HepG2 (cell line): ENCODE measurements around the gene SCRT2. TPM values are rescaled to one million over a fixed set of nuclear protein-coding genes. Genes with fewer than 3 reads are reported as not detected.

ENCODE experiments used
- ATAC-seq: fragments of 200-7000 bp; cut with Tn5 transposase; 3 replicates; pipeline ENCODE4 v1.9.1; 2020; ENCODE audit warnings: mild to moderate bottlenecking, moderate library complexity
- BruUV-seq: library from RNA; stranded (reverse); fragments of 400-500 nt; replicated peaks from 2 replicates; lab custom pipeline; 2021; lab: Mats Ljungman, UMichigan
- CTCF ChIA-PET: fragments of 300-600 bp; formaldehyde crosslinking; extraction: SDS; loops from one replicate; lab custom pipeline; 2021; ENCODE audit warnings: low total read pairs, inconsistent platforms, low intra/inter-chr PET ratio; lab: Yijun Ruan, JAX
- POLR2A ChIA-PET: fragments of 350-600 bp; sonication (Branson Sonifier 250); formaldehyde crosslinking; loops from one replicate; lab custom pipeline; 2020; ENCODE audit warnings: antibody characterized with exemption, inconsistent platforms; lab: Yijun Ruan, JAX
- DNase-seq: peaks from one replicate; pipeline ENCODE4 v3.0.0-alpha.2; 2015; ENCODE audit warnings: low spot score
- FAIRE-seq: peaks from 3 replicates; lab custom pipeline; 2011; peaks lifted over from hg19 to GRCh38; lab: Jason Lieb, UNC
- H2AFZ ChIP-seq: one replicate; pipeline ENCODE4 v1.6.1; 2011; ENCODE audit warnings: low read length, inconsistent platforms
- H3K27ac ChIP-seq: fragments of 300-600 bp; 3 replicates; pipeline ENCODE4 v1.8.0; 2011; ENCODE audit warnings: mixed run types, mild to moderate bottlenecking, mixed read lengths, low read length, inconsistent platforms; ENCODE audit not compliant: insufficient read depth; ENCODE audit errors: extremely low read length
- H3K27me3 ChIP-seq, 2 experiments: fragments of 200-600 bp in 1 of 2; 2 replicates in 1 of 2; 3 replicates in 1 of 2; pipeline versions ENCODE4 v1.6.0 to v1.8.0; 2011; ENCODE audit warnings: low read length in 2 of 2, mild to moderate bottlenecking in 2 of 2, moderate library complexity in 2 of 2, inconsistent platforms in 1 of 2; ENCODE audit not compliant: insufficient read depth in 2 of 2, control insufficient read depth in 1 of 2
- H3K36me3 ChIP-seq, 2 experiments: fragments of 200-600 bp in 1 of 2; replicated peaks in 1 of 2; 2 replicates in 1 of 2; 3 replicates in 1 of 2; pipeline versions ENCODE4 v1.5.1 to v1.8.0; 2011; ENCODE audit warnings: low read length in 2 of 2, inconsistent platforms in 1 of 2; ENCODE audit not compliant: insufficient read depth in 2 of 2, control insufficient read depth in 1 of 2
- H3K4me1 ChIP-seq: 2 replicates; pipeline ENCODE4 v1.5.1; 2012; ENCODE audit warnings: low read length, inconsistent platforms; ENCODE audit not compliant: insufficient read depth
- H3K4me2 ChIP-seq: 2 replicates; pipeline ENCODE4 v1.6.0; 2011; ENCODE audit warnings: low read depth, low read length, inconsistent platforms
- H3K4me3 ChIP-seq, 3 experiments: fragments of 200-600 bp in 1 of 3; sonication (generic), shearing (Covaris generic) in 1 of 3; replicated peaks in 1 of 3; 2 replicates each; pipeline ENCODE4 v1.5.1; 2011 to 2016; ENCODE audit warnings: low read length in 3 of 3, inconsistent platforms in 2 of 3, low read depth in 2 of 3, mild to moderate bottlenecking in 2 of 3, control low read depth in 1 of 3, mixed read lengths in 1 of 3; ENCODE audit not compliant: insufficient read depth in 1 of 3
- H3K79me2 ChIP-seq: one replicate; pipeline ENCODE4 v1.6.1; 2011; ENCODE audit warnings: low read length, inconsistent platforms; ENCODE audit not compliant: insufficient read depth
- H3K9ac ChIP-seq: 2 replicates; pipeline ENCODE4 v1.6.0; 2011; ENCODE audit warnings: mild to moderate bottlenecking, low read depth, low read length, inconsistent platforms; ENCODE audit not compliant: insufficient read depth
- H3K9me3 ChIP-seq: 2 replicates; pipeline ENCODE4 v1.5.1; 2012; ENCODE audit warnings: mild to moderate bottlenecking, low read length
- H4K20me1 ChIP-seq: 2 replicates; pipeline ENCODE4 v1.6.0; 2011; ENCODE audit warnings: inconsistent platforms, mild to moderate bottlenecking, low read length, moderate library complexity; ENCODE audit not compliant: insufficient read depth
- CREM ChIP-seq, 2 experiments: sonication (generic) in 1 of 2; formaldehyde crosslinking in 1 of 2; IDR thresholded peaks; 2 replicates each; pipeline versions ENCODE4 v1.4.0 to v1.6.1; 2016 to 2020; ENCODE audit warnings: antibody characterized with exemption in 1 of 2, mild to moderate bottlenecking in 1 of 2, missing genetic modification reagents in 1 of 2
- JUN ChIP-seq: sonication (generic); formaldehyde crosslinking; IDR thresholded peaks from 2 replicates; pipeline ENCODE4 v1.4.0; 2020; ENCODE audit warnings: mild to moderate bottlenecking, missing genetic modification reagents
- KDM3A ChIP-seq: IDR thresholded peaks from 2 replicates; pipeline ENCODE4 v1.6.1; 2018; ENCODE audit warnings: low read depth, missing compliant biosample characterization
- MYC ChIP-seq: sonication (generic); formaldehyde crosslinking; IDR thresholded peaks from 2 replicates; pipeline ENCODE4 v1.9.0; 2021; ENCODE audit warnings: missing genetic modification reagents, borderline replicate concordance
- NR2C2 ChIP-seq: sonication (generic); formaldehyde crosslinking; IDR thresholded peaks from 2 replicates; pipeline ENCODE4 v1.4.0; 2020; ENCODE audit warnings: missing genetic modification reagents, mild to moderate bottlenecking, moderate library complexity, borderline replicate concordance
- ZBTB46 ChIP-seq: sonication (generic); formaldehyde crosslinking; IDR thresholded peaks from 2 replicates; pipeline ENCODE4 v1.4.0; 2020; ENCODE audit warnings: mild to moderate bottlenecking, missing genetic modification reagents, borderline replicate concordance
- ZBTB8A ChIP-seq: sonication (generic); formaldehyde crosslinking; IDR thresholded peaks from 2 replicates; pipeline ENCODE4 v1.4.0; 2020; ENCODE audit warnings: mild to moderate bottlenecking, low read depth, missing genetic modification reagents, borderline replicate concordance
- ZNF230 ChIP-seq: sonication (generic); formaldehyde crosslinking; IDR thresholded peaks from 2 replicates; pipeline ENCODE4 v1.4.0; 2020; ENCODE audit warnings: mild to moderate bottlenecking, missing genetic modification reagents
- ZNF326 ChIP-seq: sonication (generic); formaldehyde crosslinking; IDR thresholded peaks from 2 replicates; pipeline ENCODE4 v1.4.0; 2020; ENCODE audit warnings: missing genetic modification reagents, borderline replicate concordance
- WGBS: methylation state at CpG from one replicate; pipeline ENCODE4 v1.1.6; 2017; ENCODE audit warnings: low lambda C conversion rate; 5-methylcytosine and 5-hydroxymethylcytosine counted together
- in situ Hi-C: cut with HindIII; loops from 2 replicates; pipeline ENCODE4 v1.10.0; 2017; ENCODE audit warnings: low pct_unique_long_range_greater_than_20kb; ENCODE audit not compliant: extremely low pct_ligation_motif_present
- intact Hi-C: fragments of 100-400 bp; cut with micrococcal nuclease; formaldehyde crosslinking; loops from one replicate; pipeline ENCODE4 v1.10.0; 2022; ENCODE audit not compliant: unreplicated experiment
- polyA plus RNA-seq, 8 experiments: library from polyadenylated mRNA; depleted of rRNA in 3 of 8; stranded (reverse) in 7 of 8; unstranded in 1 of 8; fragments of >200 nt; fragmentation: Illumina TruSeq in 4 of 8; extraction: Trizol in 4 of 8; gene quantifications; 2 replicates each; pipeline versions ENCODE4 v1.2.1 to v1.2.3, GENCODE V29; 2011 to 2016; ENCODE audit warnings: low read depth in 4 of 8, missing spikeins in 1 of 8, mixed read lengths in 1 of 8; ENCODE audit not compliant: insufficient read depth in 1 of 8
- total RNA-seq, 5 experiments: library from RNA; depleted of rRNA; stranded (reverse); fragments of >200 nt; fragmentation: Illumina TruSeq; extraction: Trizol; gene quantifications; 2 replicates each; pipeline ENCODE4 v1.2.3, GENCODE V29; 2016; ENCODE audit warnings: low read depth in 1 of 5
- TF ChIP-seq, protein P1 (sequence below): sonication (generic); formaldehyde crosslinking; IDR thresholded peaks from 2 replicates; pipeline ENCODE4 v1.5.0; 2020; ENCODE audit warnings: mild to moderate bottlenecking, missing genetic modification reagents, borderline replicate concordance
- TF ChIP-seq, protein P2 (sequence below): sonication (generic); formaldehyde crosslinking; IDR thresholded peaks from 2 replicates; pipeline ENCODE4 v1.5.0; 2020; ENCODE audit warnings: missing genetic modification reagents, mild to moderate bottlenecking, borderline replicate concordance

The SCRT2 gene
- total and polyA plus RNA-seq, 2 of the 13 experiments (the other 11 are each of a cell fraction or from before 2014, with no cell fraction given), result not detected

- Histone ChIP-seq H3K4me1 (peaks cover 36% of the 10 kb centered on the region), H3K4me2 (no peak overlapping the region), H3K4me3 (no peak overlapping the region), H3K79me2 (no peaks in the 10 kb centered on the region), H3K9me3 (no peaks in the 10 kb centered on the region), H3K36me3 (no peaks in the 10 kb centered on the region), H3K27ac (no peak overlapping the region), H3K9ac (no peak overlapping the region), H4K20me1 (no peaks in the 10 kb centered on the region), H3K27me3 (peaks cover 11 to 74% of the 10 kb centered on the region in 2 experiments; a peak in 4 of 5 replicates), H2AFZ (no peak overlapping the region)
- 4% methylated on average over 2 of the region's 2 CpGs for WGBS
- no TSS peak for BruUV-seq
- DNase-seq (no peak), ATAC-seq (no peak), FAIRE-seq (no peak)
- ChIA-PET POLR2A (no interaction called here), CTCF (no interaction called here)
- in situ Hi-C loops (no loop called here), intact Hi-C loops (no loop called here)
- TF ChIP-seq NR2C2 (CRISPR knock-in tag), result no peak
- no peak for TF ChIP-seq ZNF326 (CRISPR knock-in tag)
- no peak for TF ChIP-seq KDM3A
- TF ChIP-seq, protein P1, sequence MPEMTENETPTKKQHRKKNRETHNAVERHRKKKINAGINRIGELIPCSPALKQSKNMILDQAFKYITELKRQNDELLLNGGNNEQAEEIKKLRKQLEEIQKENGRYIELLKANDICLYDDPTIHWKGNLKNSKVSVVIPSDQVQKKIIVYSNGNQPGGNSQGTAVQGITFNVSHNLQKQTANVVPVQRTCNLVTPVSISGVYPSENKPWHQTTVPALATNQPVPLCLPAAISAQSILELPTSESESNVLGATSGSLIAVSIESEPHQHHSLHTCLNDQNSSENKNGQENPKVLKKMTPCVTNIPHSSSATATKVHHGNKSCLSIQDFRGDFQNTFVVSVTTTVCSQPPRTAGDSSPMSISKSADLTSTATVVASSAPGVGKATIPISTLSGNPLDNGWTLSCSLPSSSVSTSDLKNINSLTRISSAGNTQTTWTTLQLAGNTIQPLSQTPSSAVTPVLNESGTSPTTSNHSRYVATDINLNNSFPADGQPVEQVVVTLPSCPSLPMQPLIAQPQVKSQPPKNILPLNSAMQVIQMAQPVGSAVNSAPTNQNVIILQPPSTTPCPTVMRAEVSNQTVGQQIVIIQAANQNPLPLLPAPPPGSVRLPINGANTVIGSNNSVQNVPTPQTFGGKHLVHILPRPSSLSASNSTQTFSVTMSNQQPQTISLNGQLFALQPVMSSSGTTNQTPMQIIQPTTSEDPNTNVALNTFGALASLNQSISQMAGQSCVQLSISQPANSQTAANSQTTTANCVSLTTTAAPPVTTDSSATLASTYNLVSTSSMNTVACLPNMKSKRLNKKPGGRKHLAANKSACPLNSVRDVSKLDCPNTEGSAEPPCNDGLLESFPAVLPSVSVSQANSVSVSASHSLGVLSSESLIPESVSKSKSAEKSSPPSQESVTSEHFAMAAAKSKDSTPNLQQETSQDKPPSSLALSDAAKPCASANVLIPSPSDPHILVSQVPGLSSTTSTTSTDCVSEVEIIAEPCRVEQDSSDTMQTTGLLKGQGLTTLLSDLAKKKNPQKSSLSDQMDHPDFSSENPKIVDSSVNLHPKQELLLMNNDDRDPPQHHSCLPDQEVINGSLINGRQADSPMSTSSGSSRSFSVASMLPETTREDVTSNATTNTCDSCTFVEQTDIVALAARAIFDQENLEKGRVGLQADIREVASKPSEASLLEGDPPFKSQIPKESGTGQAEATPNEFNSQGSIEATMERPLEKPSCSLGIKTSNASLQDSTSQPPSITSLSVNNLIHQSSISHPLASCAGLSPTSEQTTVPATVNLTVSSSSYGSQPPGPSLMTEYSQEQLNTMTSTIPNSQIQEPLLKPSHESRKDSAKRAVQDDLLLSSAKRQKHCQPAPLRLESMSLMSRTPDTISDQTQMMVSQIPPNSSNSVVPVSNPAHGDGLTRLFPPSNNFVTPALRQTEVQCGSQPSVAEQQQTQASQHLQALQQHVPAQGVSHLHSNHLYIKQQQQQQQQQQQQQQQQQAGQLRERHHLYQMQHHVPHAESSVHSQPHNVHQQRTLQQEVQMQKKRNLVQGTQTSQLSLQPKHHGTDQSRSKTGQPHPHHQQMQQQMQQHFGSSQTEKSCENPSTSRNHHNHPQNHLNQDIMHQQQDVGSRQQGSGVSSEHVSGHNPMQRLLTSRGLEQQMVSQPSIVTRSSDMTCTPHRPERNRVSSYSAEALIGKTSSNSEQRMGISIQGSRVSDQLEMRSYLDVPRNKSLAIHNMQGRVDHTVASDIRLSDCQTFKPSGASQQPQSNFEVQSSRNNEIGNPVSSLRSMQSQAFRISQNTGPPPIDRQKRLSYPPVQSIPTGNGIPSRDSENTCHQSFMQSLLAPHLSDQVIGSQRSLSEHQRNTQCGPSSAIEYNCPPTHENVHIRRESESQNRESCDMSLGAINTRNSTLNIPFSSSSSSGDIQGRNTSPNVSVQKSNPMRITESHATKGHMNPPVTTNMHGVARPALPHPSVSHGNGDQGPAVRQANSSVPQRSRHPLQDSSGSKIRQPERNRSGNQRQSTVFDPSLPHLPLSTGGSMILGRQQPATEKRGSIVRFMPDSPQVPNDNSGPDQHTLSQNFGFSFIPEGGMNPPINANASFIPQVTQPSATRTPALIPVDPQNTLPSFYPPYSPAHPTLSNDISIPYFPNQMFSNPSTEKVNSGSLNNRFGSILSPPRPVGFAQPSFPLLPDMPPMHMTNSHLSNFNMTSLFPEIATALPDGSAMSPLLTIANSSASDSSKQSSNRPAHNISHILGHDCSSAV (CRISPR knock-in tag), result no peak
- TF ChIP-seq, protein P2, sequence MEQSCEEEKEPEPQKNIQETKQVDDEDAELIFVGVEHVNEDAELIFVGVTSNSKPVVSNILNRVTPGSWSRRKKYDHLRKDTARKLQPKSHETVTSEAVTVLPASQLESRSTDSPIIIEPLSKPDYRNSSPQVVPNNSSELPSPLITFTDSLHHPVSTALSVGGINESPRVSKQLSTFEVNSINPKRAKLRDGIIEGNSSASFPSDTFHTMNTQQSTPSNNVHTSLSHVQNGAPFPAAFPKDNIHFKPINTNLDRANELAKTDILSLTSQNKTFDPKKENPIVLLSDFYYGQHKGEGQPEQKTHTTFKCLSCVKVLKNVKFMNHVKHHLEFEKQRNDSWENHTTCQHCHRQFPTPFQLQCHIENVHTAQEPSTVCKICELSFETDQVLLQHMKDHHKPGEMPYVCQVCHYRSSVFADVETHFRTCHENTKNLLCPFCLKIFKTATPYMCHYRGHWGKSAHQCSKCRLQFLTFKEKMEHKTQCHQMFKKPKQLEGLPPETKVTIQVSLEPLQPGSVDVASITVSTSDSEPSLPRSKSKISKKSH, result no peak
- TF ChIP-seq MYC, result no peak
- no peak for TF ChIP-seq CREM (IDR thresholded peaks at IDR 0.05)
- TF ChIP-seq CREM (CRISPR knock-in tag; IDR thresholded peaks at IDR 0.05), result no peak
- no peak for TF ChIP-seq JUN (CRISPR knock-in tag)
- TF ChIP-seq ZNF230 (CRISPR knock-in tag), result no peak
- no peak for TF ChIP-seq ZBTB8A (CRISPR knock-in tag)
- no peak for TF ChIP-seq ZBTB46 (CRISPR knock-in tag)
These were observed 17.4 kb downstream of the SCRT2 start for GRCh38 chr20:658202-658601.
